Adipose tissue (tissue), 3 donors: ENCODE measurements around the gene POLDIP2. TPM values are rescaled to one million over a fixed set of nuclear protein-coding genes. Genes with fewer than 3 reads are reported as not detected.
"Not testable (repeated sequence)": the region's sequence is repeated elsewhere in the genome, so short reads cannot be mapped to it uniquely, and the experiment has no call there.

ENCODE experiments used
- H3K27ac ChIP-seq: one replicate; pipeline ENCODE4 v1.5.1; 2013; ENCODE audit warnings: low read depth, low read length
- WGBS, 3 donors: extraction: QIAGEN DNeasy Blood & Tissue Kit; methylation state at CpG; one replicate each; pipeline ENCODE4 v1.1.7; 2013; 5-methylcytosine and 5-hydroxymethylcytosine counted together
- polyA plus RNA-seq, 3 donors: library from polyadenylated mRNA; stranded (reverse); fragments of 200-250 nt; gene quantifications; one replicate each; pipeline ENCODE4 v1.2.3, GENCODE V29; 2013
- donor health status: healthy with polysubstance abuse.
- donor health status: Bipolar disorder and iron deficiency.
- donor health status: healthy.

POLDIP2 gene
- polyA plus RNA-seq, 3 donors = 55.1 to 89.6 (median 58.5) TPM

- 82 to 93% (median 86%) methylated on average over 9 of the region's 9 CpGs for WGBS, 3 donors
- no peak overlapping the region for H3K27ac ChIP-seq
These were observed 13.3 kb downstream of the POLDIP2 start for GRCh38 chr17:28344011-28344410.

- H3K27ac ChIP-seq = no peak overlapping the region
- 76 to 80% (median 79%) methylated on average over 10 of the region's 10 CpGs for WGBS, 3 donors
These were observed 13.8 kb downstream of the POLDIP2 start for GRCh38 chr17:28343491-28343932.

- whole genome bisulfite sequencing, 3 donors = 89 to 93% (median 92%) methylated on average over 14 of the region's 14 CpGs
- no peak overlapping the region for H3K27ac ChIP-seq
These were observed 15.0 kb downstream of the POLDIP2 start for GRCh38 chr17:28342313-28342712.

GRCh38 chr17:28341516-28341915, 15.8 kb downstream of the POLDIP2 start:
- no peak overlapping the region for H3K27ac ChIP-seq
- WGBS, 3 donors = 85 to 91% (median 88%) methylated on average over 11 of the region's 11 CpGs

- WGBS, 3 donors = 88 to 93% (median 93%) methylated on average over 6 of the region's 6 CpGs
- no peak overlapping the region for H3K27ac ChIP-seq
These were observed 17.0 kb downstream of the POLDIP2 start for GRCh38 chr17:28340374-28340773.

GRCh38 chr17:28339431-28339830, 17.9 kb downstream of the POLDIP2 start:
- 90 to 95% (median 94%) methylated on average over 15 of the region's 15 CpGs for WGBS, 3 donors
- no peak overlapping the region for H3K27ac ChIP-seq

- 71 to 93% (median 85%) methylated on average over 8 of the region's 8 CpGs for WGBS, 3 donors
- not testable (repeated sequence) for H3K27ac ChIP-seq
These were observed 18.5 kb downstream of the POLDIP2 start for GRCh38 chr17:28338769-28339212.

- WGBS, 3 donors = 61 to 66% (median 62%) methylated on average over 5 of the region's 5 CpGs
- no peak overlapping the region for H3K27ac ChIP-seq
These were observed 19.1 kb downstream of the POLDIP2 start for GRCh38 chr17:28338056-28338768.

- peak overlapping the region; percentile 83 for H3K27ac ChIP-seq
- 2 to 7% (median 5%) methylated on average over 29 of the region's 29 CpGs for WGBS, 3 donors
These were observed 21.1 kb downstream of the POLDIP2 start for GRCh38 chr17:28335959-28336871.

GRCh38 chr17:28335201-28335958, 21.9 kb downstream of the POLDIP2 start, which contains the start of the genes IFT20 and TNFAIP1:
TSS of gene IFT20 (minus strand) at chr17:28335472. CDS start at chr17:28331985, 3,487 bp downstream.
TSS of gene TNFAIP1 (plus strand) at chr17:28335761. CDS start at chr17:28339522, 3,761 bp downstream.
- H3K27ac ChIP-seq = peak within 1 kb of the TSS; percentile 83
- WGBS, 3 donors = 0 to 1% (median 1%) methylated on average over 62 of the region's 62 CpGs

- H3K27ac ChIP-seq = peak overlapping the region; percentile 33
- WGBS, 3 donors = 5 to 10% (median 8%) methylated on average over 18 of the region's 18 CpGs
These were observed 22.6 kb downstream of the POLDIP2 start for GRCh38 chr17:28334666-28335200.

- WGBS, 3 donors = 20 to 44% (median 44%) methylated on average over 6 of the region's 6 CpGs
- no peak overlapping the region for H3K27ac ChIP-seq
These were observed 23.2 kb downstream of the POLDIP2 start for GRCh38 chr17:28334171-28334570.

- WGBS, 3 donors = 41 to 84% (median 63%) methylated on average over 1 of the region's 1 CpG
- H3K27ac ChIP-seq = no peak overlapping the region
These were observed 24.1 kb downstream of the POLDIP2 start for GRCh38 chr17:28333083-28333746.

- H3K27ac ChIP-seq = no peak overlapping the region
- WGBS, 3 donors = 54 to 91% (median 85%) methylated on average over 6 of the region's 6 CpGs
These were observed 25.4 kb downstream of the POLDIP2 start for GRCh38 chr17:28331891-28332420.

GRCh38 chr17:28330671-28331070, 26.7 kb downstream of the POLDIP2 start:
- WGBS, 3 donors = 68 to 94% (median 91%) methylated on average over 5 of the region's 5 CpGs
- no peak overlapping the region for H3K27ac ChIP-seq

- no peak overlapping the region for H3K27ac ChIP-seq
- 72 to 80% (median 77%) methylated on average over 4 of the region's 4 CpGs for WGBS, 3 donors
These were observed 29.0 kb downstream of the POLDIP2 start for GRCh38 chr17:28328325-28328724.

- whole genome bisulfite sequencing, 3 donors = 39 to 75% (median 73%) methylated on average over 3 of the region's 3 CpGs
- H3K27ac ChIP-seq = no peak overlapping the region
These were observed 29.6 kb downstream of the POLDIP2 start for GRCh38 chr17:28327709-28328108.
